GM19351 (cell line): ENCODE results near the gene TUT1.
"Not testable (repeated sequence)": the region's sequence is repeated elsewhere in the genome, so short reads cannot be mapped to it uniquely, and the experiment has no call there.

Experiments used
- ATAC-seq: cut with Tn5 transposase; IDR thresholded peaks from one replicate; pipeline ENCODE4 v1.9.1; 2021; ENCODE audit warnings: mild to moderate bottlenecking, moderate library complexity; ENCODE audit not compliant: unreplicated experiment

Gene TUT1

GRCh38 chr11:62559204-62559603 is 32.1 kb downstream of the TUT1 start:
- ATAC-seq = no peak

DNA sequence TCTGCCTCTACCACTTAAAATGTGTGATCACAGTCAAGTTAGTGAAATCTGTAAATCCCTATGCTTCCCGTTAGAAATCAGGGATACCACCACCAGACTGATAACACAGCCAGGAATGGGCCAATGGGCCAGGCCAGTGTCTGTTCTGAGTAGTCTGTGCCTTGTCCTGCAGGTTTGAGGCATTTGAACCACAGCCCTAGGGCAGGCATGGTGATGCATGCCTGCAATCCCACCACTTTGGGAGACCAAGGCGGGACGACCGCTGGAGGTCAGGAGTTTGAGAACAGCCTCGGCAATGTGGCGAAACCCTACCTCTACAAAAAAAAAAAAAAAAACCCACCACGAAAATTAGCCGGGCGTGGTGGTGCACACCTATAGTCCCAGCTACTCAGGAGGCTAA is 32.7 kb downstream of the TUT1 start:
- ATAC-seq = no peak

GRCh38 chr11:62556875-62557631 is 34.3 kb downstream of the TUT1 start:
- peak; percentile 48 for ATAC-seq

- ATAC-seq = peak; percentile 39
Measured at GRCh38 chr11:62556108-62556874, 35.0 kb downstream of the TUT1 start.

DNA sequence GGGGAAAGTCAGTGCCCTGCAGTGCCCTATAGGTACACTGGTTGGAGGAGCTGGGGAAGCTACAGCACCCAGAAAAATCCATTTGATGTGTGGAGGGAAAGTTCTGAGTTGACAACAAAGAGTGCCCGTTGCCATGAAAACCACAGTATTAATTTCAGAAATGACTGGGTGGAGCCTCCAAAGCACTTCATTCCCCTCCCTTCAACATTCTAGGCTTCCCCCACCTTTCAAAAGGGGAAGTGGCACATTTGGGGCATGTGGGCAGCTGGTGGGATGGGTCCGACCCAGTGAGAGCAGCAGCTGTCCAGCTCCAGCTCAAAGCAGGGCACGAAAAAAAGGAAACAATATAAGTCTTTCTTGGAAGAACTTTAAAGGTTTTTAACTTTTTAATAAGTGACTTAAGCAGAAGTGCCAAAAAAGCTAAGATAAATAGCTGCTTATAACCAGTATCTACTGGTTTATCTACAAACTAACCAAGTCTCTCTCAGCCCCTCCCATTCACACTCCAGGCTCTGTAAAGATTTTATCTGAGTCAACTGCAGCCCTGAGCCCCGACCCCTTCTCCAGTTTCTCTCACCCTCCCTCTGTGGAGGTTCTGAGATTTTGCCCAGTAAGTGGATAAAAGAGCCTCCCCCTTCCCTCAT is 35.7 kb downstream of the TUT1 start:
- ATAC-seq = peak; percentile 19

DNA sequence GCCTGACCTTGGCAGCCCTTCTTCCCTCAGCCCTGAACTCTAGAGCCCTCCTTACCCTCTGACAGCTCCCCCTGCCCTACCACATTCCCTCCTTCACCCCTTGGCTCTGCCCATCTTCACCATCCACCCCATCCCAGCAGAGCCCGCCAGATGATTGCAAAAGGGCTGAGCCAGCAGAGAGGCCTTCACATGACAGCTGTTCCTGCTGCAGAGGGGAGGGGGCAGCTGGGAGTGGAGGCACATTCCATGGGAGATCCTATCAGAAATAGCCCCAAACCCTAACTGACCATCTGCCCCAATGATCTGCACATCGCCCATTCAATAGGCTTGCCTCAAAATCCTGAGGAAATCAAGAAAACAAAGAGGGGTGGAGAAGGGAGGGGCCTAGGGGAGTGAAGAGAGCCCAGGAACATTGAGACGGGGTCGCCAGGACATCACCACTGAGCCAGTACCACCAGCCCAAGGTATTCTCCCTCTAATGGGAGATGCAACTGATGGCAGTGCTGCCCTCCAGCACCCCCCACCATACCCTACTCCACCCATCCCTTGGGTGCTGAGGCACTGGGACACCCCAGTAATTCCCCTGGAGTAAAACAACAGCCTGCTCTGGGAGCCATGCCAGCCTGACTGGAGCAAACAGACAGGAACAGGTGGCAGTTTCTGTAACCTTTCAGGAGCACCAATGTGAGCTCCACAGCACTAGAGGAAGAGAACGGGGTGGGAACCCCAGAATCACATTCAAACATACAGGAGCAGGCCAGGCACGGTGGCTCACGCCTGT is 36.7 kb downstream of the TUT1 start:
- no peak for ATAC-seq

DNA sequence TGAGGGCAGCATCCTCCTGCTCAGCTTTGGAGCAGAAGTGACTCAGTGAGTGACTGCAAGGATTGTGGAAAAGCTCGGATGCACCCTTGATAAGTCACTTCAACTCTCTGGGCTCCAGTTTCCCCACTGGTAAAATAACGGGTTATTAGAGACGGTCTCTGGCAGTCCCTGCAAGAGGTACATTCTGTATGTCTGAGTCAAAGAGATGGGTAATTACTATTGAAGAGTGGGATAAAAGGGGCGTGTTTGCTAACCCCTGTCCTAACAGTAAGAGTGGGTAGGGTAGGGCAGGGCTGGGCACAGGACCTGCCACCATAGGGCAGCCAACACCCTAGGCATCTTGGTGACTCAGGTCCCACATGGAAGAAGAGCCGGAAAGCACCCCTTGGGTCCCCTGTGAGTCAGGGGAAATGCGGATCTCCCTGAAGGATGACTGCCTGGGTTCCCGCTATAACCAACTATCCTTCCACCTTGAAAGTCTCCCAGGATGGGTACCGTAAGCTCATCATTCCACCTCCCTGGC is 37.4 kb downstream of the TUT1 start:
- ATAC-seq = no peak

GRCh38 chr11:62553080-62553838 is 38.1 kb downstream of the TUT1 start:
- ATAC-seq = no peak

- ATAC-seq = no peak
Measured at GRCh38 chr11:62552485-62553079, 38.7 kb downstream of the TUT1 start.

DNA sequence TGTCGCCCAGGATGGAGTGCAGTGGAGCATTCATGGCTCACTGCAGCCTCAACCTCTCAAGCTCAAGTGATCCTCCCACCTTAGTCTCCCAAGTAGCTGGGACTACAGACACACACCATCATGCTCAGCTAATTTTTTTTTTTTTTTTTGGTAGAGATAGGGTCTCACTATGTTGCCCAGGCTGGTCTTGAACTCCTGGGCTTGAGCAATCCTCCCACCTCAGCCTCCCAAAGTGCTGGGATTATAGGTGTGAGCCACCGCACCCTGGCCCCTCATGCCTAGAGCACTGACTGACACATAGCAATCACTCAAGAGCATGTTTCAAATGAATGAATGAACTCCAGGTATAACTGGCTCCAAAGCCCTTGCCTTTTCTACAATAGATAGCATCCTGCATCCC is 40.8 kb downstream of the TUT1 start:
- ATAC-seq = not testable (repeated sequence)

DNA sequence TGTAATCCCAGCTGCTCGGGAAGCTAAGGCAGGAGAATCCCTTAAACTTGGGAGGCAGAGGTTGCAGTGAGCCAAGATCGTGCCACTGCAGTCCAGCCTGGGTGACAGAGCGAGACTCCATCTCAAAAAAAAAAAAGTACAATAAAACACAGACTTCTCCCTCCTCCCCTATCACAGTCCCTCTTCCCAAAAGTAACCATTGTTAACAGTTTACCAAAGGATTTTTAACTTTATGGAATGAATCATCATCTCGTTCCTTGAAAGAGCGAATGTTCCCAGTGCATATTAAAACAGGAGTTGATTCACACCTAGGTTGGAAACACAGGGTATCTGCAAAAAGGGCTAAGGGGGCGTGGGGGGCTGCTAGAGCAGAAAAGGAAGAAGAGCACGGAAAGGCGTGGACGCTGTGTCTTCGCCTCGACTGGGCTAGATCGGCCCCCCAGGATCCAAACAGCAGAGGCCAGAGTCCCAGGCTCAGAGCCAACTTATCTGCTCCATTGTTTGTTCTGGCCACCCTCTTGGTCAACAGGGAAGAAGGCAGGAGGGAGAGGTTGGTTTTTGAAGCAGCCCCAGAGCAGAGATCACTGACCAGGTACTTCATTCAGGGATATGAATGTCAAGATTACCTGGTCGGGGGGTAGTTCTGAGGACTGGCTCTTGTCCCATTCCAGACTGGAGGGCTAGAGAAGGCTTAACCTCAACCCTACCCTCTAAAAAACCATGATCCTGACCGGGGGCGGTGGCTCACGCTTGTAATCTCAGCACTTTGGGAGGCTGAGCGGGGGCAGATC is 42.6 kb downstream of the TUT1 start:
- ATAC-seq = no peak

- no peak for ATAC-seq
Measured at GRCh38 chr11:62547691-62548281, 43.5 kb downstream of the TUT1 start.

DNA sequence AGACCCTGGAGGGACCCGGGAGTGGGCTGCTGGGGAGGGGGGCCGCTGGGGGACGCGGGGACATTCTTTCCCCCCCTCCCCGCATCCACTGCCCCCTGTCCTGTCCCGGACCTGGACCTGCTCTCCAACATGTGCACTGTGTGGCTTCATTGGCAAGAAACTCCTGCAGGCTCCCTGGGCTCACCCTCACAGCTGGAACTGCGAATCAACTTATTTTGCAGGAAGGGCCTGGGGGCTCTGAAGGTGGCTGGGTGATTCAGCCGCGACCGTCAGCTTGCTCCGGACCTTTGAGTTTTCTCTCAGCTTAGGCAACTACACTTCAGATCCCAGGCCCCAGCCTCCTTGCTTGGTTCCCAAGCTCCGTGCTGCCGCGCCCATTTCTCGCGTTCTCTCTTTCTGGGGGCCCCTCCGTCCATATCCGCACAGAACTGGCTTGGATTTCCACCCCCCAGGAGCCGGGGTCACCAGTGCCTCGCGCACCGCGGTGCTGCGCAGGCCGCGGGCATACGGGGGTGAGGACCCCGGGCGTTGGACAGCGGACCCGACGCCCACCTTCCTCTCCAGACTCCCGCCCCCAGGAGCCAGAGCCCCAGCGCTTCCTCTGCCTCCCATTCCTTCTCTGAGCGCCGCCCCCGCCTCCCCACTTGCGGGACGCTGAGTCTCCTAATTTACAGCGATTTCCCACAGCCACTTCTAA is 44.2 kb downstream of the TUT1 start:
- ATAC-seq = no peak

DNA sequence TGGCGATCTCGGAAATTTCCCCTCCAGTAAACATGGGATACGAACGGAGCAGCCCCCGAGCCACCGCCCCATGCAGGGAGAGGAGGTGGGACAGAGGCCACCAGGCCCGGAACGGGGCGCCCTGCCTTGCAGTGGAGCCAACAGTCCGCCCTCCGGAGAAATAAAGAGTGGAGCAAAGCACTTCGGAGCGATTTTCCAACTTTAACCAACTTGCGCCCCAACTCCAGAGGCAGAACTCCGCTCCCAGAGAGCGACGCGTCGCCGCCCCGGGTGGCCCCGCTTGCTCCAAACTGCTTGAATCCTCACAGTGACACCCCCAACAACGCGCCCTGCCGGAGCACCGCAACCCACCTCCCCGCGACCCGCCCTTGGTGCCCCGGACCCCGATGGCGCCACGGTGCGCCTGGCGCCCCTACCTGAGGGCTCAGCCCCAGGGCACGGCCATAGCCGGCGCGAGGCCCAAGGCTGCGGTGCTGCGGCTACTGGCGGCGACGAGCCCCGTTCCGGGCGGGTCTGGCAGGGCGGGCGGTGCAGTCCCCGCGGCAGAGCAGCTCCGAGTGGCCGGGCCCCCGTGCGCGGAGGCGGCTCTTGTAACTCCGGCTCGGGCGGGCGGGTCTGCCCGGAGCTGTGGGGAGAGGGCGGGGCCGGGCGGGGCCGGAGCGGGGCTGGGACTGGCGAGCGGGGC is 44.9 kb downstream of the TUT1 start, which contains the start of gene AHNAK:
Gene AHNAK, minus strand, starts transcription at position 563 of the 685 bp plus-strand sequence. CDS start 10,708 bp downstream, outside the sequence.
- ATAC-seq = no peak

GRCh38 chr11:62545437-62546243 is 45.7 kb downstream of the TUT1 start:
- no peak for ATAC-seq
